ENCODE data around the gene ATP2A2. TPM values are rescaled to one million over a fixed set of nuclear protein-coding genes. Genes with fewer than 3 reads are reported as not detected.
A peak's percentile ranks its signal among the peaks of the same experiment; 100 is the strongest.

The ATP2A2 gene
- total and polyA plus RNA-seq, 2 donors (not counting 1 experiment from before 2014, with no cell fraction given) = 35.3 to 68.2 TPM

- Mint-ChIP-seq H3K9me3 (ENCODE audit: insufficient read depth) (no peaks in the 10 kb centered on the region), H3K4me3 (no peak overlapping the region), H3K27ac (peak overlapping the region; percentile 53), H3K27me3 (no peaks in the 10 kb centered on the region), H3K4me1 (peaks cover 33% of the 10 kb centered on the region)
- ATAC-seq (ENCODE audit: low read depth) = no peak
- Histone ChIP-seq H3K36me3 (replicated peaks in 1 of 2; ENCODE audit: control extremely low read depth in 1 of 2, control insufficient read depth in 1 of 2, extremely low read depth in 1 of 2, insufficient read depth in 2 of 2, low read length in 1 of 2) (no peaks in the 10 kb centered on the region), H3K9ac (ENCODE audit: low read length) (no peak overlapping the region), H3K79me2 (ENCODE audit: control insufficient read depth, insufficient read depth, low read length) (no peaks in the 10 kb centered on the region), H3K4me2 (replicated peaks; ENCODE audit: low read depth, low read length, poor library complexity, severe bottlenecking) (no peak overlapping the region), H2AFZ (ENCODE audit: insufficient read depth, low read depth, low read length, poor library complexity, severe bottlenecking) (no peak overlapping the region), H3K4me3 (ENCODE audit: control extremely low read depth in 1 of 5, extremely low read depth in 1 of 5, insufficient read depth in 1 of 5, low read depth in 2 of 5, low read length in 4 of 5) (no peak overlapping the region), H3K27ac (ENCODE audit: low read length in 2 of 2) (no peak overlapping the region), H3K4me1 (ENCODE audit: control insufficient read depth in 2 of 2, insufficient read depth in 2 of 2, low read length in 2 of 2) (peaks cover 16 to 26% of the 10 kb centered on the region in 2 donors), H3K9me3 (ENCODE audit: control extremely low read depth in 1 of 3, control insufficient read depth in 2 of 3, insufficient read depth in 1 of 3, low read length in 2 of 3) (no peaks in the 10 kb centered on the region), H3K27me3 (replicated peaks in 1 of 4; ENCODE audit: control extremely low read depth in 1 of 4, control insufficient read depth in 3 of 4, insufficient read depth in 4 of 4, low read length in 3 of 4) (no peaks in the 10 kb centered on the region), H4K20me1 (ENCODE audit: control insufficient read depth, insufficient read depth, low read length, poor library complexity, severe bottlenecking) (no peaks in the 10 kb centered on the region)
- ChIA-PET POLR2A (no interaction called here), CTCF (interaction anchor here (1.0 kb wide), 1 partner anchor 65 kb away, joined by 3 read pairs; no protein-coding TSS in a partner anchor)
- WGBS (ENCODE audit: insufficient coverage) = 75% methylated on average over 11 of the region's 13 CpGs
- no peak for TF ChIP-seq EZH2 (IDR thresholded peaks at IDR 0.05; ENCODE audit: borderline replicate concordance, insufficient read depth, low read depth, low read length, poor library complexity, severe bottlenecking)
- TF ChIP-seq, protein P1, sequence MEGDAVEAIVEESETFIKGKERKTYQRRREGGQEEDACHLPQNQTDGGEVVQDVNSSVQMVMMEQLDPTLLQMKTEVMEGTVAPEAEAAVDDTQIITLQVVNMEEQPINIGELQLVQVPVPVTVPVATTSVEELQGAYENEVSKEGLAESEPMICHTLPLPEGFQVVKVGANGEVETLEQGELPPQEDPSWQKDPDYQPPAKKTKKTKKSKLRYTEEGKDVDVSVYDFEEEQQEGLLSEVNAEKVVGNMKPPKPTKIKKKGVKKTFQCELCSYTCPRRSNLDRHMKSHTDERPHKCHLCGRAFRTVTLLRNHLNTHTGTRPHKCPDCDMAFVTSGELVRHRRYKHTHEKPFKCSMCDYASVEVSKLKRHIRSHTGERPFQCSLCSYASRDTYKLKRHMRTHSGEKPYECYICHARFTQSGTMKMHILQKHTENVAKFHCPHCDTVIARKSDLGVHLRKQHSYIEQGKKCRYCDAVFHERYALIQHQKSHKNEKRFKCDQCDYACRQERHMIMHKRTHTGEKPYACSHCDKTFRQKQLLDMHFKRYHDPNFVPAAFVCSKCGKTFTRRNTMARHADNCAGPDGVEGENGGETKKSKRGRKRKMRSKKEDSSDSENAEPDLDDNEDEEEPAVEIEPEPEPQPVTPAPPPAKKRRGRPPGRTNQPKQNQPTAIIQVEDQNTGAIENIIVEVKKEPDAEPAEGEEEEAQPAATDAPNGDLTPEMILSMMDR (IDR thresholded peaks at IDR 0.05) = no peak
- no peak for DNase-seq
- intact Hi-C loops (cut with micrococcal nuclease) = no loop called here
These were observed 85.5 kb downstream of the ATP2A2 start for GRCh38 chr12:110366321-110367142.

DNA sequence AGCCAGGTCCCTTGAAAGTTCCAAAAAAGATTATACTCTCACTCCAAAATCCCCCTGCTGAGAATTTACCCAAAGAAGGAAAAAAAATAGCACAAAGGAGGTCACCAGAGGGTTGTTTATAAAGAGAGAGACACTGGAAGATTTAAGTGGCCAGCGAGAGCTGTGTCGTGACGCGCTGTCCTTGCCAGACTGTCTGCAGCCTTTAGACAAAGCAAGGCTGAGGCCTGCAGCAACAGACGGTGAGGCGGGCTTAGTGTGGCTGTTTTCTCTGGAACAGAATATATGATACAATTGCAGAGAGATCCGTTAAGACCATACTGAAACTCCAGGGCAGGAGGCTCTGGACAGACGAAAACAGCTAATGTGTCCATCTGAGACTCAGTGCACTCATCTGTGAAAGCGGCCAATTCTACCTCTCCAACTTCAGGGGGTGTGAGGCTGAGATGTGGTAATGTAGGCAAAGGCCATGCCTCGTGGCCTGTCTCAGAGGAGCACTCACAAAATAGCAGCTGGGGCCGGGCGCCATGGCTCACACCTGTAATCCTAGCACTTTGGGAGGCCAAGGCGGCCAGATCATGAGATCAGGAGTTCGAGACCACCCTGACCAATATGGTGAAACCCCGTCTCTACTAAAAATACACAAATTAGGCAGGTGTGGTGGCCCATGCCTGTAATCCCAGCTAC lies 86.3 kb downstream of the ATP2A2 start:
- H3K4me1 ChIP-seq (ENCODE audit: control insufficient read depth in 2 of 2, insufficient read depth in 2 of 2, low read length in 2 of 2) = peaks cover 18 to 30% of the 10 kb centered on the region in 2 donors
- no peaks in the 10 kb centered on the region for H4K20me1 ChIP-seq (ENCODE audit: control insufficient read depth, insufficient read depth, low read length, poor library complexity, severe bottlenecking)
- no peak overlapping the region for H3K9ac ChIP-seq (ENCODE audit: low read length)
- ATAC-seq (ENCODE audit: low read depth) (no peak), DNase-seq (no peak)
- no peak overlapping the region for H3K4me3 ChIP-seq (ENCODE audit: control extremely low read depth in 1 of 5, extremely low read depth in 1 of 5, insufficient read depth in 1 of 5, low read depth in 2 of 5, low read length in 4 of 5)
- peaks cover 0 to 2% of the 10 kb centered on the region in 2 experiments for H3K36me3 ChIP-seq (replicated peaks in 1 of 2; ENCODE audit: control extremely low read depth in 1 of 2, control insufficient read depth in 1 of 2, extremely low read depth in 1 of 2, insufficient read depth in 2 of 2, low read length in 1 of 2)
- ChIA-PET POLR2A (no interaction called here), CTCF (interaction anchor here (1.0 kb wide), 1 partner anchor 64 kb away, joined by 3 read pairs; no protein-coding TSS in a partner anchor)
- TF ChIP-seq EZH2 (IDR thresholded peaks at IDR 0.05; ENCODE audit: borderline replicate concordance, insufficient read depth, low read depth, low read length, poor library complexity, severe bottlenecking) = no peak
- TF ChIP-seq, protein P1 (IDR thresholded peaks at IDR 0.05) = no peak
- H3K79me2 ChIP-seq (ENCODE audit: control insufficient read depth, insufficient read depth, low read length) = no peaks in the 10 kb centered on the region
- WGBS (ENCODE audit: insufficient coverage) = 96% methylated on average over 11 of the region's 15 CpGs
- no peaks in the 10 kb centered on the region for H3K27me3 ChIP-seq (replicated peaks in 1 of 4; ENCODE audit: control extremely low read depth in 1 of 4, control insufficient read depth in 3 of 4, insufficient read depth in 4 of 4, low read length in 3 of 4)
- H3K4me2 ChIP-seq (replicated peaks; ENCODE audit: low read depth, low read length, poor library complexity, severe bottlenecking) = no peak overlapping the region
- H3K9me3 Mint-ChIP-seq (ENCODE audit: insufficient read depth) = no peaks in the 10 kb centered on the region
- intact Hi-C loops (cut with micrococcal nuclease) = no loop called here
- no peaks in the 10 kb centered on the region for H3K9me3 ChIP-seq (ENCODE audit: control extremely low read depth in 1 of 3, control insufficient read depth in 2 of 3, insufficient read depth in 1 of 3, low read length in 2 of 3)
- no peak overlapping the region for H2AFZ ChIP-seq (ENCODE audit: insufficient read depth, low read depth, low read length, poor library complexity, severe bottlenecking)
- H3K27me3 Mint-ChIP-seq = no peaks in the 10 kb centered on the region
- peaks cover 40% of the 10 kb centered on the region for H3K4me1 Mint-ChIP-seq
- peak overlapping the region; percentile 50 for H3K4me3 Mint-ChIP-seq
- peak overlapping the region; percentile 61 for H3K27ac Mint-ChIP-seq
- no peak overlapping the region for H3K27ac ChIP-seq (ENCODE audit: low read length in 2 of 2)

Data from B cell (primary cell).